Activated effector memory CD4-positive, alpha-beta T cell treated with anti-CD3 and anti-CD28 coated beads, Interleukin-2, amount 50 U/mL, for 16 hours (primary cell): ENCODE results near the gene ASPDH.

Source experiments
- DNase-seq: peaks from one replicate; pipeline ENCODE4 v3.0.0-alpha.2; 2020

Gene ASPDH

DNA sequence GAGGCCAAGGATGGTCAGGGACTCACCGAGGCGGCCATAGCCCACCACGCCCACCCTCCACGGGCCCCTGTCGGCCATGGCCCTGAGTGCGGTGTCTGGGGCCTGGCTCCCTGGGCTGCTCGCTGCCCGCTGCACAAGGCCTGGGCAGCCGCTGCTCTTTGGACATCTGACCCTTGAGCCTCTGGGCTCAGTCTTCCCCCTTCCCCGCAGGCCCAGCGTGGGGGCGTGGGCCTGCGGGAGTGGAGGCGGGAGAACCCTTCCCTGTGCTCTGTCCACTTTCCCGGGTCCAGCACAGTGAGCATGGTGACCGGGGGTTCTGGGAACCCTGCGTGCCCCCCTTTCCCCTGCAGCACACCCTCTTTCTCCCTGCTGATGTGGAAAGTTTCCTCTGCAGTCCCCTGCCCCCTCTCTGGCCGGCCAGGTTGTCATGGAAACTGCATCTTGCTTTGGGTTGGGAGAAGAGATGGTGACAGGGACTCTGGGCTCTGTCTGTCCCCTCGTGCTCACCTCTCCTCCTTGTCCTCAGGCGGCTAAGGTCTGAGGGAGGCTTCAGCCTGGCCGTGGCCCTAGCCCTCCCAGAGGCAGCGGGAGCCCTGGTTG is at the start of gene ASPDH:
Gene ASPDH (minus strand): TSS at position 168 of the 600 bp plus-strand sequence. CDS start 90 bp downstream, at position 78.
- peak; percentile 57 for DNase-seq

DNA sequence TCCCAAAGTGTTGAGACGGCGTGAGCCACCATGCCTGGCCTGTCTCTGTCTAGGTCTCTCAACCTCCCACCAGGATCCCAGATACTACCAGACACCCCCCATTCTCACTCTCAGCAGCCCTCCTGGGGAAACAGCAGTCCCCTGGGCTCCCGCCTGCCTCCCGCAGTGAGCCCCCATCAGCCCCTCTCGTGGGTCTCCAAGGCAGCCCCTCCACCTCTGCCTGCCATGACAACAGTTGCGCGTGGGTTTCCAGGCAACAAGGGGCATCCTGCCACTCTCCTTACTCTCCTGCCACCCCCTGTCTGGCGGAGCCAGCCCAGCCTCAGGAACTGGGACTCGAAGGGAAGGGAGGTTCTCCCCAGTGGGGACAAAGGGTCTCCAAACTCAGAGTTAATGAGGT is 49.3 kb upstream of the ASPDH start:
- no peak for DNase-seq

DNA sequence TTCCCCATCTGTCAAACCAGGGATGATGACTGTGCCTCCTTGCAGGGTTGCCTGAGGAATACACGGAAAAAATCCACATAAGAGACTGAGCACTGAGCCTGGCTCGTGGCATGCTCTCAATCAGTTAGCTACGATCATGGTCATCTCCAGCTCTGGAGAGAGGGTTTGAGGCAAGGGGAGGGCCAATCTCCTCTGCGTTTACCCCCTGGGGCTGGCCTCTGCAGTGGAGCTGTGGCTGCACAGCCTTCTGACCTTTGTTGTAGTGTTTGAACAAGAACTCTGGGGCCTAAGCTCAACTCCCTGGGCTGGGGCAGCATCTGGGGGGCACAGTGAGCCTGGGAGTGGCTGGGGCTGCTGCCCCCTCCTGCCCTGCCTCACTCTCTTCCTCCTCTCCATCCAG is 48.6 kb upstream of the ASPDH start:
- no peak for DNase-seq

DNA sequence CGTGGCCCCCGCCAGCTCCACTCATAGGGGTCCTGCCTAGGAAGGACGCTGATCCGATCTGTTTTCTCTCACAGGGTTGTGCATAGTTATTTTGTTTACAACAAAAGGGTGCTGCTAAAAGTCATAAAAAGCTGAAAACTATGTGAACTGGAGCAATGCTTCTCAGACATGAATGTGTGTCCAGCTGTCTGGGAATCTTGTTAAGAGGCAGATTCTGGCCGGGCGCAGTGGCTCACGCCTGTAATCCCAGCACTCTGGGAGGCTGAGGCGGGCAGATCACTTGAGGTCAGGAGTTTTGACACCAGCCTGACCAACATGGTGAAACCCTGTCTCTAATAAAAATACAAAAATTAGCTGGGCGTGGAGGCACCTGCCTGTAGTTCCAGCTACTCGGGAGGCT is 45.9 kb upstream of the ASPDH start:
- no peak for DNase-seq

DNA sequence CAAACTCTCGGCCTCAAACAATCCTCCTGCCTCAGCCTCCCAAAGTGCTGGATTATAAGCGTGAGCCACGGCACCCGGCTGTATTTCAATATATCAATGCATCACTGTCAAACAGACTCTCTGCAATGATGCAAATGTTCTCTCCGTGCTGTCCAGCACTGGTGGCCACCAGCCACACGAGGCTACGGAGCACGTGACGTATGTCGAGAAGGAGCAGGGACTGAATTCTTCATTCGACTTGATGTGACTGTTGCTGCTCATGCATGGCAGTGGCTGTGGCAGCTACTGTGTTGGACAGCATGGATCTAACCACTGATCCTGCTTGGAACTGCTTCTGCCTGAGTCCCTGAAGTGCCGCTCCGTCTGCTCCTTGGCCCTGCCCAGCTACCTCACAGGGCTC is 44.7 kb upstream of the ASPDH start:
- DNase-seq = no peak

DNA sequence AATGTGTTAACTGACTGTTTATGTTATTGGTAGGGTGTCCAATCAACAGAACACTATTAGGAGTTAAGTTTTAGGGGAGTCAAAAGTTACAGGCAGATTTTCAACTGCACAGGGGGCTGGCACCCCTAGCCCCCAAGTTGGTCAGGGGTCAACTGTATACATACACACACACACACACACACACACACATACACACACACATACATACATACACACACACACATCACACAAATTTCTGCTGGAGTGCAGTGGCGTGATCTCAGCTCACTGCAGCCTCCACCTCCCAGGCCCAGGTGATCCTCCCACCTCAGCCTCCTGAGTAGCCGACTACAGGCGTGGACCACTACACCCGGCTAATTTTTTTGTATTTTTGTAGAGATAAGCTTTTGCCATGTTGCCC is 44.3 kb upstream of the ASPDH start:
- no peak for DNase-seq

DNA sequence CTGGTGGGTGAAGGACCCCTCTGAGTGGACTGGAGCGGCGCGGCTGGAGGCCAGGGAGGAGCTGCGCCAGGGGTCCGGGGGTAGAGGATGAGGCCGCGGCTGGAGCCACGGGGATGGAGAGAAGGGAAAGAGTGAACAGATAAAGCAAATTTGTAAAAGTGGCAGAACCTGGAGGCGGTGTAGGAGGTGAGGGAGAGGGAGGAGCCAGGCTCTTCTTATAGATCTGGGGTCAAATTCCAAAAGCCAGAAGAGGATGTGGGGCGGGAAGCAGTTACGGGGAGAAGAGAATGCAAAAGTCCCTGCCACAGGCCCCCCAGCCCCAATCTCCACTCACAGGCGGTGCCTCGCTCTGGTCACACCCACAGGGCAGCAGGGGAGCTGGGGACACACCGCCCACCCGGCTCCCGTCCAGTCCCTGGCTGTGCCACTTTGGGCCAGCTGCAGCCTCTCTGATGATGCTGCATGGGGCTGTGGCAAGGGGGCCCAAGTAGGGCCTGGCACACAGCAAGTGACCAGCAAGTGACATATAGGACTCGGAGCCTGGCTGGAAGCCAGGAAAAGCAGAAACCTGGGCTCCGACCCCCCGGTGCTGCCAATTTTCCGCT is 43.4 kb upstream of the ASPDH start:
- no peak for DNase-seq

DNA sequence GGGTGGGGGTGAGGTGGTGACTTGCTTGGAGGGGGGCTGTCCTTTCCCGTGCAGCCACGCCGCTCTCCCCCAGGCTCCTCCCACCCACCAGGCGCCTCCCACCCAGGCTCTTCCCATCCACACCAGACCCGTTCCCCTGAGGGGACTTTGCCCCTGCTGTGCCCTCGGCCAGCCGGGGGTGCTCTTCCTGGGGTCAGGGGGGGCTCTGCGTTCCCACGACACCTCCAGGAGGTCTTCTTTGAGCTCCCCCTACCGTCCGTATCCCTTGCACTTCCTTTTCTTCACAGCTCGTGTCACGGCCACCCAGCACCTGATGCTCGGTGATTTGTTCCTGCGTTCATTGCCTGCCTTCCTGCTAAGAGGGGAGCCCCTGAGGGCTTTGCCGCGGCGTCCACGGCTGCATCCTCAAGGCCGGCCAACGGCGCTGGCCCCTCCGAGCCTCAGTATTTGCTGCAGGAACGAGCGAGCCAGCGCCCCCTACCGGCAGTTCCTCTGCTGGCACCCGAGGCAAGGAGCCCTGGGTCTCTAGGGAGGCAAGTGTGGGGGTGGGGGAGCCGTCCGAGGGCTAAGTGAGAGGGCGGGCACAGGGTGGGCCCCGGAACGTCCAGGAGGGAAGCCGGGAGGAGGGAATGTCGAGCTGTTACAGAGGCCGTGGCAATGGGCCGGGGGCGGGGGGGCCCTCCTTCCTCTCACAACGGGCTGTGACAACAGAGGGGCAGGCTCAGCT is 42.7 kb upstream of the ASPDH start:
- peak; percentile 90 for DNase-seq

DNA sequence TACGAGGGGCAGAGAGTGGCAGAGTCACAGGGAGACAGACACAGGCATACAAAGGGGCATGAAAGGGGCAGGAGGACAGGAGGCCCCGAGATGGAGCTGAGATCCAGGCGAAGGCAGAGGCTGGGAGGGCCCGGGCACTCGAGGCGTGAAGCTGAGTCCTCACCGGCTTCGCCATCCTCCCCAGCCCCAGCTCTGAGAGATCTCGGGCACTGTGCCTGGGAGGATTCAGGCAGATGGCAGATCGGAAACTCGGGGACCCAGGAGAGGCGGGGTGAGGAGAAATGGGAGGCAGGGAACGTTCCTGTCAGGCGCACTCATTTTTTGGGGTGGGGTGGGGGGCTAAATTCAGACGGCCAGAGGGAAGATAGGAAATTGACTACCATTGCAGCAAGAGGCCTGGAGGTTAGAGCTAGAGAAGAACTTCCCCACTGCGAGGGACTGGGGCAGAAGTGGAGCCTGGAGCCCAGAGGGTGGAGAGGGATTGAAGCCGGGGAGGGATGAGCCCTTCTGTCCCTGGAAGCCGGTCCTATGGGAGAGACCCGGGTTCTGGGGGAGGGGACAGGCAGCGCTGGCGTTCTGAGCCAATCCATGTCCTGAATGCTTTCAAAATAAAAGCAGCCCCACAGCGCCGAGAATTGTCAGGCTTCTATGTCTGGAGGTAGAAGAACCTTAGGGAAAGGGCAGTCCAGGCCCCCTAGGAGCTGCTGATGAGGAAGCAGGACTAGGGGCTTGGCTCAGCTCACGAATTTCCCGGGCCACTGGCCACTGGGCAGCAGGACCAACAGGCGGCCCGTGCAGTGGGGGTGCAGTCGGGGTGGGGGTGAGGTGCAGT is 42.0 kb upstream of the ASPDH start:
- DNase-seq = no peak

DNA sequence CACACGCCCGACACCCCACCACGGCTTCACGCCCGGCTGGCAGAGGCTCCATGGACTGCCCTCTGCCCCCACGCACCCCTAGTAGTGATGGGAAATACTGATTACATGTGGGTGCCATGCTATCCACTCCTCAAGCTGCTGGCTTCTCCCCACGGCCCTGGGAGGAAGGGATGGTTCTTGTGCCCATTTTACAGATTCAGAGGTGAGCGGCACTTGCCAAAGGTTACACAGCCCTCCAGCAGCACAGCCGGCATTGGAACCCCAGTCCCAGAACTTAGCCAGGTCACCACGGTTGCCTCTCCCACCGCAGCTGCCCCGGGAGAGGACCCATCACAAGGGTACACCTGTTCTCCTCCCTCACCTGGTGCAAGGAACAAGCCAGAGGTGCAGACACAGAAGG is 41.3 kb upstream of the ASPDH start:
- DNase-seq = no peak

DNA sequence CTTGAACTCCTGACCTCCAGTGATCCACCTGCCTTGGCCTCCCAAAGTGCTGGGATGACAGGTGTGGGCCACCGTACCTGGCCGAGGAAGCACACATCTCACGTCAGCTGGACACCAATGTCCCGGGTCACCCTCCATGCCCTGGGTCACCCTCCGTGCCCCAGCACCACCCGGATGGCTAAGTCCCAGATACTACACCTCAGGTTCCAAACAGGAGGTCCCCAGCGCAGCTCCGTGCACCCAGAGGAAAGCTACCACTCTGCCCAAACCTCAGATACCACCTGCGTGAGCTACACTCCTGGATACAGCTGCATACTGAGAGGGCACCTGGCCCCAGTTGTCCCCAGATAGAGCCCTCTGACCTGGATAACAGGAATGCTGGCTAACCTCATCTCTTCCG is 40.5 kb upstream of the ASPDH start:
- no peak for DNase-seq

DNA sequence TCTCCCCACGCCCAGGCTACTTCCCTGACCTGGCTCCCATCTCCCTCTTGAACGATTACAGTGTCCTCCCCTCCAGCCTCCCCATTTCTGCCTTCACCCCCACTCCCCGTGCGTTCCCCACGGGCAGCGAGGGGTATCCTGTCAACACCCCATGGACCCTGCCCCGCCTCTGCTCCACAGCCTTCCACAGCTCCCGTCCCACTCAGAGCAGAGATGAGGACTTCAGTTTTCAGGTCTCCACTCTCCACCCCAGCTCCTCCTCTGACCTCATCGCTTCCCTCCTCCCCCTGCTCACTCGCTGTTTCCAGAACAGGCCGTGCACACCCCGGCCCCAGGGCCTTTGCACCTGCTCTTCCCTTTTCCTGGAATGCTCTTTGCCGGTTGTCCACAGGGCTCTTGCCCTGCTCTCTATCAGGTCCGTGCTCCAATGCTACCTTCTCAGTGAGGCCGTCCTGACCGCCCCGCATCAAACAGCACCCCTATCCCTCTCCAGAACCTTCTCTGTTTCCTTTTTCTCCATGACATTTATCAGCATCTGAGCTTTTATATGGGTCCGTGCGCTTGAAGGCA is 39.5 kb upstream of the ASPDH start:
- DNase-seq = no peak

DNA sequence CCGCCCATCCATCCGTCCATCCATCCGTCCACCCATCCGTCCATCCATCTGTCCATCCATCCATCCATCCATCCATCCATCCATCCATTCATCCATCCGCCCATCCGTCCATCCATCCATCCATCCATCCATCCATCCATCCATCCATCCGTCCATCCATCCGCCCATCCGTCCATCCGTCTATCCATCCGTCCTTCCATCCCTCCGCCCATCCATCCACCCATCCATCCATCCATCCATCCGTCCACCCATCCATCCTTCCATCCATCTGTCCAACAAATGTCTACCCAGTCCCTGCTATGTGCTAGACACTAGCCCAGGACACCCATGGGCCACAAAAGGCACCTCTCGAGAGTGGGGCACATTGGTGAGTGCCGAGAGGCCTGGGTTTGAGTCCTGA is 38.8 kb upstream of the ASPDH start:
- no peak for DNase-seq

DNA sequence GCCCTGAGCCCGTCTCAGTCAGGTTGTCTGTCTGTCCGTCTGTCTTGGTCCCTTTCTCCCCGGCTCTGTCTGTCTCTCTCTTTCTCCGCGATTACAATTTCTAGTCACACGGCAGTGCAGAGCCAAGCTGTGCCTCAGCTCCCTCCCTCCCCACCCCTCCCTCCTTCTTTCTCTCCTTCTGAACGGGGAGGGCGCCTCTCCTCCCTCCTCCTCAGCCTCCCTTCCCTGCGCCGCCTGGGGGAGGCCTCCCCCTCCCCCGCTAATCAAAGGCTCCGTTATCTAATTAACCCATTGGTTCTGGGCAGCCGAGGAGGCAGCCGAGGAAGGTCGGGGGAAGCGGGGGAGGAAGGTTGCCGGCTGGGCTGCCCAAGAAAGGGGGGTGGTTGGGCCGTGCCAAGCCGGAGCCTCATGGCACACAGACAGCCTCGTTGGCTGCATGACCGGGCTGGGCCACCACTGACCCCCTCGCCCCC is 38.0 kb upstream of the ASPDH start:
- no peak for DNase-seq

DNA sequence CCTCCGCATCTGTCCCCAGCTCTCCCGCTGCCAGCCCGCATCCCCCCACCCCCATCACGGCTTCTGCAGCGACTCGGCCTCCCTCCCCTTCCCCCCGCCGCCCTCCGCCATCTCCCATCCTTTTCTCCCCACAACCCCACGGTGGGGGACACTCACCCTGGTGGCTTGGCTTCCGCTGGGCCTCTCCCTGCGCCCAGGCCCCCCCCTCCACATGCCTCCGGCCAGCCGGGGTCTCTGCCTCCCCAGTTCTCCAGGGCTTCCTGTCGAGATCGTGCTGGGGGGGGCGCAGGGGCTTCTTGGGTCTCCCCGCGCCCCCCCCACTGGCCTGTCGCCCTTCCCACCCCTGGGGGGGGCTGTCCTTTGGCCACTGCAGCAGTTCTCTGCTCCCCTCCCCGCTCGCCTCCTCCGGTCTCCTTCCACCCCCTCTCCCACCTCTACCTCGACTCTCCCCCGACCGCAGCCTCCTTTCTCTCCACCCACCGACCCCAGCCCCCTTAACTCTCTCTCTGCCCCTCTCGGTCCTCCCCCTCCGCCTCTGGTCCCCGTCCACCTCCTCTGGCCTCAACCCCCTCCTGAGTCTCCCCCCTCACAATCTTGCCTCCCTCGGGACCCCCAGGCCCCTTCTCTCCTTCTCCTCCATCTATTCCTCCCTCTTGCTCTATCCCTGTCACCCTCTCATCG is 37.5 kb upstream of the ASPDH start:
- DNase-seq = no peak

DNA sequence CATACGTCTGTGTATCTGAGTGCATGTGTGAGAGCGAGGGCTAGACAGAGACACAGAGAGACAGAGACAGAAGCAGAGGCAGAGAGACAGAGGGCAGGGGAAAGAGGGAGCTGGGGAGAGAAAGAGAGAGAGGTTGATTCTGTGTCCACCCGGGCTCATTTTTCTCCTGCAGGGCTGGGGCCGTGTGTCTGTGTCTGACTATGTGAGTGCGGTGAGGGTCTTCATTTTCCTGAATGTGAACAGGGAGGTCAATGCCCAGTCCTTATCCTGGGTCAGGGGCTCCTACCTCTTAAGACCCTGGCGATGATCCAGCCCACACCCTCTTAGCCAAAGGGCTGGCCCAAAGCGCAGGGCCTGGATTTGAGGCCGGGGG is 36.9 kb upstream of the ASPDH start:
- no peak for DNase-seq

DNA sequence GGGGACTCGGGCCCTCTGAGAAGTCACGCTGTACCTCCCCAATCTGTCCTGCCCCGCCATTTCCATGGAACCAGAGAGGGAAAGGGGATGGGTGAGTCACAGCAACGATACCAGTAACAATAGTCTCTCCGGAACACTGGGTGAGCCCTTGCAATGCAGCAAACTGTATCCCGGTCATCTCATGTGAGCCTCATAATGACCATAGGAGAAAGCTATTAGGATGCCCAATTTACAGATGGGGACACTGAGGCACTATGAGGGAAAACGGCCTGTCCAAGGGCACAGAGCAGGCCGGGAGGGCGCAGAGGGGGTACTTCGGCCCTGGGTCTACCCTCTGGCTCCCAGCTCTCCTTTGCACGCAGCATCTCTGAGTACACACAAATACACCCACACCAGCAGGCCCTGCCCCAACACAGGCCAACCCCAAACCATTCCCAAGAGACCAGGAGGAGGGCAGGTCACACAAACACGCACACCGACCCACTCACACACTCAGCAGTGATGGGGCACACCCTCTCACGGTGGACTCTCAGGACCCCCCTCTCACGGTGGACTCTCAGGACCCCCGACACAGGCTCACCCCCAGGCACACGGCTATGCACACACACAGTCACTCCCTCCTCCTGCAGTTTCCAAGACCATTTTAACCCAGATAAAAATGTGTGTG is 36.3 kb upstream of the ASPDH start:
- DNase-seq = no peak

DNA sequence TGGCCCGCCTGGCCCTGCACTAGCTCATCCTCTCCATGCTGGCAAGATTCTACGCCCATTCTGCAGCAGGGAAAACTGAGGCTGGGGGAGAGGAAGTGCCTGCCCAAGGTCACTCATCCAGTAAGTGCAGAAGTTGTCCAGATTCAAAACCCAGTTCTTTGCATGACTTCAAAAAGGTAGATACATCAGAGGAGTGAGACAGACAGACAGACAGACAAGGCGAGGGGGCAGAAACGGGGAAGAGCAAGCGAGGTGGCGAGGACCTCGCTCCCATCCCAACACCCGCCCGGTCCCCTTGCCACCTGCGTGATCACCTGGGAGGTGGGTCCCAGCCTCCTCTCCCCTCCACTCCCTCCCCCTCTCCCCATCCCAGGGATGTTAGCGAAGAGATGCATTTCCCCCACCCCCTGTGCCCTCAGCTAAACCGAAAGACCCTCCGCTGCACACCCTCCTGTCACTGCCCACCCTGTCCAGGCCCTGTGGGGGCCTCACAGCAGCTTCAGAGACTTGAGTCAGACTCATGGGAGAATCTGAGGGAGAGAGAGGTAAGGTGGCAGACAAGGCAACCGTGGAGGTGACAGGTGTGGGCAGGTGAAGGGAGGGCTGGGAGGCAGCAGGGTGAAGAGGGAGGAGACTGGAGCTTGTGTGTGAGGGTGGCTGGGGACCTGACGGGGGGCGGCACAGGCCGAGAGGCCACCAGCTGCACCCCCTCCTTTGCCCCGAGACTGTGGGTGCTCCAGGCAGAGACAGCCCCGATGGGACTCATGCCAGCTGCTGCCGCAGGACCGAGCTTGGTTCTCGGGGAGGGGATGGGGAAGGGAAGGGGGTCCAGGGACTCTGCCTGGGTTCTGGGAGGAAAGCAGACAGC is 35.6 kb upstream of the ASPDH start:
- no peak for DNase-seq

DNA sequence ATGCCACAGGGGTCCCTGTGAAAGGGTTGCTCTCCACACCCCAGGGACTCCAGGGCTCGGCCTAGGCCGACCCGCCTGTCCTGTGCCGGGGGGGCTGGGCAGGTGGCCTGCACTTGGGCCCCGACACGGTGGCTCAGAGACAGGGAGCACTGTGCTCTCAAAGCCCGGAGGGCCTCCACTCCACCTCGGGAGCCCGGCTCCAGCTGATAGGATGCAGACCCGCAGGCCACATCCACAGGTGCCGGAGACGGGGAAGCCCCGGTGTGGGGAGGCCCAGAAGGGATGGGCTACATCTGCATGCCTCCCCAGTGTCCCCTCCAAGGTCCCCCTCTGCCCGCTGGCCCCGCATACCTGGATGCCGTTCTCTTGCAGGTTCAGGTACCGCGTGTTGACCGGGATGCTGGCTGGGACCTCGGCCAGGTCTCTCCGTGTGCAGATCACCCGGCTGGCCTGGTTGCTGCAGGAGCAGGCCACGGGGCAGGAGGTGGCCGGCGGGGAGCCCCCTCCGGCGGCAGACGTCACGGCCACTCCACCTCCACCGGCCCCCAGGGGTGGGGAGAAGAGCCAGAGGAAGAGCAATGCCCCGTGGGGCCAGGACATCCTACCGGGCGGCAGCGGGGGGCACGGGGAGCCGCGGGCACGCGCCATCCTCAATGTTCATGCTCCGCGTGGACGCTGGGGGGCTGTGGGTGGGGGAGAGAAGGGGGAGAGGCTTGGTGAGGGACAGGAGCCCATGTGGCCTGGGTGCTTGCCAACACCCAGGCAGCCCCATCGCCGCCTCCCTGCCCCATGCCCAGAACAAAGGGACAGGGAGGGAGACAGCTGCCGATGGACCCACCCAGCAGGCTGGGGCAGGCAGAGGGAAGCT is 34.7 kb upstream of the ASPDH start:
- no peak for DNase-seq
